ENCODE data around the gene TRO. TPM values are rescaled to one million over a fixed set of nuclear protein-coding genes. Genes with fewer than 3 reads are reported as not detected.

TRO gene
- total and polyA plus RNA-seq, 2 donors (not counting 1 experiment from before 2014, with no cell fraction given), result 13.0 to 13.6 TPM

DNA sequence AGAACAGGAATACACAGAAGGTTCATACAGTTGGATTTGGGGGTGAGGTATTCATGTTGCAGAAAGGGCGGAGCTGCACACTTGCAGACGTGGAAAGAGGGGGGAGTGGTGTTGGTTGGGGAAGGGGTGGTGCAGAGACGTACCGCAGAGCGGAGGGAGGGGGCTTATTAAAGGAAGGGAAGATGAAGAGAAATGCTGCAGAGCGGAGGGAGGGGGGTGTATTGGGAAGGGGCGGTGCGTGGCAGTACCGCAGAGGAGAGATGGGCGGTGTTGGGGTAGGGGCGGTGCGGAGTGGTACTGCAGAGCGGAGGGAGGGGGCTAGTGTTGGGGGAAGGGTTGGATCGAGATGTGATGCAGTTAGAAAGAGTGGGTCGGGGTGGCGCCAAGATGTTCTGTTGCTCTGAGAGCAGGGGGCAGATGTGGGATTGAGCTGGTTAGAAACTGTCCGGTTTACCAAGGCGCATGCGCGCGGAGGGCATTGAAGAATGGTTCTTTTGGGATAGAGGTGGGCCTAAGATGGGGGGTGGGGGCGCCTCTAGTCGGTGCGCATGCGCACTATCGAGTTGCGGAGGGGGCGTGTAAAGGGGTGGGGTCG, 900 bp downstream of the TRO start:
- H3K79me2 ChIP-seq (ENCODE audit: control insufficient read depth, insufficient read depth, low read length), result no peaks in the 10 kb centered on the region
- no peak overlapping the region for H3K27ac ChIP-seq (ENCODE audit: insufficient read depth, low read length)
- no peaks in the 10 kb centered on the region for H3K36me3 ChIP-seq (ENCODE audit: control insufficient read depth, insufficient read depth, low read length)
- peak overlapping the region; percentile 44 for H3K4me2 ChIP-seq (ENCODE audit: extremely low read depth, insufficient read depth, low read length)
- H3K9ac ChIP-seq (ENCODE audit: insufficient read depth, low read length), result peak overlapping the region; percentile 13
- TF ChIP-seq EZH2 (IDR thresholded peaks at IDR 0.05; ENCODE audit: low read length, missing control alignments), result no peak
- TF ChIP-seq, protein P1, sequence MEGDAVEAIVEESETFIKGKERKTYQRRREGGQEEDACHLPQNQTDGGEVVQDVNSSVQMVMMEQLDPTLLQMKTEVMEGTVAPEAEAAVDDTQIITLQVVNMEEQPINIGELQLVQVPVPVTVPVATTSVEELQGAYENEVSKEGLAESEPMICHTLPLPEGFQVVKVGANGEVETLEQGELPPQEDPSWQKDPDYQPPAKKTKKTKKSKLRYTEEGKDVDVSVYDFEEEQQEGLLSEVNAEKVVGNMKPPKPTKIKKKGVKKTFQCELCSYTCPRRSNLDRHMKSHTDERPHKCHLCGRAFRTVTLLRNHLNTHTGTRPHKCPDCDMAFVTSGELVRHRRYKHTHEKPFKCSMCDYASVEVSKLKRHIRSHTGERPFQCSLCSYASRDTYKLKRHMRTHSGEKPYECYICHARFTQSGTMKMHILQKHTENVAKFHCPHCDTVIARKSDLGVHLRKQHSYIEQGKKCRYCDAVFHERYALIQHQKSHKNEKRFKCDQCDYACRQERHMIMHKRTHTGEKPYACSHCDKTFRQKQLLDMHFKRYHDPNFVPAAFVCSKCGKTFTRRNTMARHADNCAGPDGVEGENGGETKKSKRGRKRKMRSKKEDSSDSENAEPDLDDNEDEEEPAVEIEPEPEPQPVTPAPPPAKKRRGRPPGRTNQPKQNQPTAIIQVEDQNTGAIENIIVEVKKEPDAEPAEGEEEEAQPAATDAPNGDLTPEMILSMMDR (conservative IDR thresholded peaks at IDR 0.05 in 1 of 2, IDR thresholded peaks at IDR 0.05 in 1 of 2; ENCODE audit: low read depth in 1 of 2, low read length in 2 of 2), result no peak
- H2AFZ ChIP-seq (ENCODE audit: low read length), result peak overlapping the region; percentile 73
- no peaks in the 10 kb centered on the region for H4K20me1 ChIP-seq (ENCODE audit: control insufficient read depth, extremely low read depth, insufficient read depth, low read length)
- H3K9me3 ChIP-seq (ENCODE audit: control insufficient read depth, insufficient read depth, low read depth, low read length), result no peaks in the 10 kb centered on the region
- no peaks in the 10 kb centered on the region for H3K27me3 ChIP-seq (ENCODE audit: control insufficient read depth, insufficient read depth, low read length)
- H3K4me3 ChIP-seq (replicated peaks in 1 of 4; ENCODE audit: control extremely low read depth in 1 of 4, insufficient read depth in 1 of 4, low read depth in 3 of 4, low read length in 4 of 4), result peak overlapping the region; percentile 52 to 94 (median 66)
- peak; percentile 68 to 80 for DNase-seq (ENCODE audit: low read depth in 2 of 2)
- no peaks in the 10 kb centered on the region for H3K4me1 ChIP-seq (ENCODE audit: control insufficient read depth, extremely low read depth, insufficient read depth, low read length)

GRCh38 chrX:54922547-54922946, 1.9 kb downstream of the TRO start:
- no peak for DNase-seq (ENCODE audit: low read depth in 2 of 2)
- no peak overlapping the region for H3K9ac ChIP-seq (ENCODE audit: insufficient read depth, low read length)
- H2AFZ ChIP-seq (ENCODE audit: low read length), result no peak overlapping the region
- H3K36me3 ChIP-seq (ENCODE audit: control insufficient read depth, insufficient read depth, low read length), result no peaks in the 10 kb centered on the region
- no peaks in the 10 kb centered on the region for H3K79me2 ChIP-seq (ENCODE audit: control insufficient read depth, insufficient read depth, low read length)
- no peak overlapping the region for H3K4me3 ChIP-seq (replicated peaks in 1 of 4; ENCODE audit: control extremely low read depth in 1 of 4, insufficient read depth in 1 of 4, low read depth in 3 of 4, low read length in 4 of 4)
- no peaks in the 10 kb centered on the region for H3K27me3 ChIP-seq (ENCODE audit: control insufficient read depth, insufficient read depth, low read length)
- H3K4me2 ChIP-seq (ENCODE audit: extremely low read depth, insufficient read depth, low read length), result no peak overlapping the region
- H3K27ac ChIP-seq (ENCODE audit: insufficient read depth, low read length), result no peak overlapping the region
- H3K9me3 ChIP-seq (ENCODE audit: control insufficient read depth, insufficient read depth, low read depth, low read length), result no peaks in the 10 kb centered on the region
- TF ChIP-seq, protein P1 (conservative IDR thresholded peaks at IDR 0.05 in 1 of 2, IDR thresholded peaks at IDR 0.05 in 1 of 2; ENCODE audit: low read depth in 1 of 2, low read length in 2 of 2), result no peak
- no peak for TF ChIP-seq EZH2 (IDR thresholded peaks at IDR 0.05; ENCODE audit: low read length, missing control alignments)
- H4K20me1 ChIP-seq (ENCODE audit: control insufficient read depth, extremely low read depth, insufficient read depth, low read length), result no peaks in the 10 kb centered on the region
- no peaks in the 10 kb centered on the region for H3K4me1 ChIP-seq (ENCODE audit: control insufficient read depth, extremely low read depth, insufficient read depth, low read length)

- Histone ChIP-seq H3K79me2 (ENCODE audit: control insufficient read depth, insufficient read depth, low read length) (no peaks in the 10 kb centered on the region), H3K4me2 (ENCODE audit: extremely low read depth, insufficient read depth, low read length) (no peak overlapping the region), H3K36me3 (ENCODE audit: control insufficient read depth, insufficient read depth, low read length) (no peaks in the 10 kb centered on the region), H2AFZ (ENCODE audit: low read length) (no peak overlapping the region), H3K9ac (ENCODE audit: insufficient read depth, low read length) (no peak overlapping the region), H4K20me1 (ENCODE audit: control insufficient read depth, extremely low read depth, insufficient read depth, low read length) (no peaks in the 10 kb centered on the region), H3K4me3 (replicated peaks in 1 of 4; ENCODE audit: control extremely low read depth in 1 of 4, insufficient read depth in 1 of 4, low read depth in 3 of 4, low read length in 4 of 4) (no peak overlapping the region), H3K4me1 (ENCODE audit: control insufficient read depth, extremely low read depth, insufficient read depth, low read length) (no peaks in the 10 kb centered on the region), H3K27me3 (ENCODE audit: control insufficient read depth, insufficient read depth, low read length) (no peaks in the 10 kb centered on the region), H3K27ac (ENCODE audit: insufficient read depth, low read length) (no peak overlapping the region), H3K9me3 (ENCODE audit: control insufficient read depth, insufficient read depth, low read depth, low read length) (no peaks in the 10 kb centered on the region)
- no peak for DNase-seq (ENCODE audit: low read depth in 2 of 2)
- no peak for TF ChIP-seq EZH2 (IDR thresholded peaks at IDR 0.05; ENCODE audit: low read length, missing control alignments)
These were observed 2.8 kb downstream of the TRO start for GRCh38 chrX:54923376-54923775.

Measured in fibroblast of lung (primary cell).